ENCODE data around the gene DDAH1. TPM values are rescaled to one million over a fixed set of nuclear protein-coding genes. Genes with fewer than 3 reads are reported as not detected.

DDAH1 gene
- polyA plus RNA-seq, 1 donor from 2014 or later, result 42.7 TPM

DNA sequence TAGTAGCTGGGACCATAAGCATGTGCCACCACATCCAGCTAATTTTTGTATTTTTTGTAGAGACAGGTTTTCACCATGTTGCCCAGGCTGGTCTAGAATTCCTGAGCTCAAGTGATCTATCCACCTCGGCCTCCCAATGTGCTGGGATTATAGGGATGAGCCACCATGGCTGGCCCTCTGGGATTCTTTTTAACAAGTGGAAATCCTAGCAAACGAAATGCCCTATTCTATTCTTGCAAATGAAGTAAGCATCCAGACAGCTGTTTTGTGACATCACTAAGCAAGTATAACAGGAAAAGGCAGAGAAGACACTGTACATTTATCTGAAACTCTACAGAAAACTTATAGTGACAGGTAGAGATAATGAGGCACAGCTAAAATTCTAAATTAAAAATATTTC lies 86.4 kb downstream of the DDAH1 start:
- peaks cover 29% of the 10 kb centered on the region for H3K79me2 ChIP-seq (replicated peaks; ENCODE audit: insufficient read depth, low read length)
- no peaks in the 10 kb centered on the region for H3K36me3 ChIP-seq (ENCODE audit: insufficient read depth, low read length)

DNA sequence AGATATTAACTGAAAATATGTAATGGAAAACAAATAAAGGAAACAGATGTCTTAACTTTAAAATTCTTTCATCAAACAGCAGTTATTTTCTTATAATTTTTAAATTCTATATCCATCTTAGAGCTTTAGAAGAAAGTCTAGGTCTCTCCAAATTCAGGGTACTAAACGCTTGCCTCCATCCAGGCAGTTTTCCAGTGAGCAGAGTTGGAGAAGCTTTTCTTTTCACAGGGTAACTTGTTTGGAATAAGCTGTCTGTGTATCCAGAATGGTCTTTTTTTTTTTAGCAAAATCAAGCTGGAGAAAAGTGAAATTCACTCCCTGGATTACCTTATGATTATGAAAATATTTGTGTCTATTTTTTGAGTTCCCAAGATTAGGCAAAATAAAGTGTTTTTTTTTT lies 88.6 kb downstream of the DDAH1 start:
- no peak overlapping the region for H3K4me3 ChIP-seq (ENCODE audit: low read length)
- peaks cover 34% of the 10 kb centered on the region for H3K79me2 ChIP-seq (replicated peaks; ENCODE audit: insufficient read depth, low read length)
- H3K4me2 ChIP-seq (ENCODE audit: low read length), result no peak overlapping the region
- TF ChIP-seq MXI1 (conservative IDR thresholded peaks at IDR 0.05; ENCODE audit: poor library complexity, severe bottlenecking) (no peak), EZH2 (IDR thresholded peaks at IDR 0.05; ENCODE audit: borderline replicate concordance, insufficient read depth, low read length, poor library complexity, severe bottlenecking) (no peak), POLR2AphosphoS5 (IDR thresholded peaks at IDR 0.05) (no peak), EP300 (conservative IDR thresholded peaks at IDR 0.05; ENCODE audit: poor library complexity, severe bottlenecking) (no peak), SMC3 (conservative IDR thresholded peaks at IDR 0.05; ENCODE audit: poor library complexity) (no peak), RAD21 (conservative IDR thresholded peaks at IDR 0.05) (no peak), TAF1 (IDR thresholded peaks at IDR 0.05; ENCODE audit: low read depth) (no peak)
- TF ChIP-seq, protein P1, sequence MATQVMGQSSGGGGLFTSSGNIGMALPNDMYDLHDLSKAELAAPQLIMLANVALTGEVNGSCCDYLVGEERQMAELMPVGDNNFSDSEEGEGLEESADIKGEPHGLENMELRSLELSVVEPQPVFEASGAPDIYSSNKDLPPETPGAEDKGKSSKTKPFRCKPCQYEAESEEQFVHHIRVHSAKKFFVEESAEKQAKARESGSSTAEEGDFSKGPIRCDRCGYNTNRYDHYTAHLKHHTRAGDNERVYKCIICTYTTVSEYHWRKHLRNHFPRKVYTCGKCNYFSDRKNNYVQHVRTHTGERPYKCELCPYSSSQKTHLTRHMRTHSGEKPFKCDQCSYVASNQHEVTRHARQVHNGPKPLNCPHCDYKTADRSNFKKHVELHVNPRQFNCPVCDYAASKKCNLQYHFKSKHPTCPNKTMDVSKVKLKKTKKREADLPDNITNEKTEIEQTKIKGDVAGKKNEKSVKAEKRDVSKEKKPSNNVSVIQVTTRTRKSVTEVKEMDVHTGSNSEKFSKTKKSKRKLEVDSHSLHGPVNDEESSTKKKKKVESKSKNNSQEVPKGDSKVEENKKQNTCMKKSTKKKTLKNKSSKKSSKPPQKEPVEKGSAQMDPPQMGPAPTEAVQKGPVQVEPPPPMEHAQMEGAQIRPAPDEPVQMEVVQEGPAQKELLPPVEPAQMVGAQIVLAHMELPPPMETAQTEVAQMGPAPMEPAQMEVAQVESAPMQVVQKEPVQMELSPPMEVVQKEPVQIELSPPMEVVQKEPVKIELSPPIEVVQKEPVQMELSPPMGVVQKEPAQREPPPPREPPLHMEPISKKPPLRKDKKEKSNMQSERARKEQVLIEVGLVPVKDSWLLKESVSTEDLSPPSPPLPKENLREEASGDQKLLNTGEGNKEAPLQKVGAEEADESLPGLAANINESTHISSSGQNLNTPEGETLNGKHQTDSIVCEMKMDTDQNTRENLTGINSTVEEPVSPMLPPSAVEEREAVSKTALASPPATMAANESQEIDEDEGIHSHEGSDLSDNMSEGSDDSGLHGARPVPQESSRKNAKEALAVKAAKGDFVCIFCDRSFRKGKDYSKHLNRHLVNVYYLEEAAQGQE (IDR thresholded peaks at IDR 0.05; ENCODE audit: borderline replicate concordance), result no peak
- TF ChIP-seq, protein P2, sequence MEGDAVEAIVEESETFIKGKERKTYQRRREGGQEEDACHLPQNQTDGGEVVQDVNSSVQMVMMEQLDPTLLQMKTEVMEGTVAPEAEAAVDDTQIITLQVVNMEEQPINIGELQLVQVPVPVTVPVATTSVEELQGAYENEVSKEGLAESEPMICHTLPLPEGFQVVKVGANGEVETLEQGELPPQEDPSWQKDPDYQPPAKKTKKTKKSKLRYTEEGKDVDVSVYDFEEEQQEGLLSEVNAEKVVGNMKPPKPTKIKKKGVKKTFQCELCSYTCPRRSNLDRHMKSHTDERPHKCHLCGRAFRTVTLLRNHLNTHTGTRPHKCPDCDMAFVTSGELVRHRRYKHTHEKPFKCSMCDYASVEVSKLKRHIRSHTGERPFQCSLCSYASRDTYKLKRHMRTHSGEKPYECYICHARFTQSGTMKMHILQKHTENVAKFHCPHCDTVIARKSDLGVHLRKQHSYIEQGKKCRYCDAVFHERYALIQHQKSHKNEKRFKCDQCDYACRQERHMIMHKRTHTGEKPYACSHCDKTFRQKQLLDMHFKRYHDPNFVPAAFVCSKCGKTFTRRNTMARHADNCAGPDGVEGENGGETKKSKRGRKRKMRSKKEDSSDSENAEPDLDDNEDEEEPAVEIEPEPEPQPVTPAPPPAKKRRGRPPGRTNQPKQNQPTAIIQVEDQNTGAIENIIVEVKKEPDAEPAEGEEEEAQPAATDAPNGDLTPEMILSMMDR (IDR thresholded peaks at IDR 0.05; ENCODE audit: poor library complexity, severe bottlenecking), result no peak
- H3K27ac ChIP-seq (ENCODE audit: low read length), result no peak overlapping the region
- no peaks in the 10 kb centered on the region for H3K9me3 ChIP-seq (ENCODE audit: low read length)
- no peaks in the 10 kb centered on the region for H3K9me2 ChIP-seq (ENCODE audit: insufficient read depth, low read length)
- no peaks in the 10 kb centered on the region for H4K20me1 ChIP-seq (ENCODE audit: insufficient read depth)
- no peak overlapping the region for H3K9ac ChIP-seq (ENCODE audit: low read length)
- no peaks in the 10 kb centered on the region for H3K36me3 ChIP-seq (ENCODE audit: insufficient read depth, low read length)
- no peaks in the 10 kb centered on the region for H3K27me3 ChIP-seq (ENCODE audit: insufficient read depth, low read depth, low read length)
- H3F3A ChIP-seq (ENCODE audit: insufficient read depth, low read length, poor library complexity, severe bottlenecking), result no peaks in the 10 kb centered on the region
- no peak overlapping the region for H2AFZ ChIP-seq (ENCODE audit: low read depth, low read length)

More for the DNA sequence above, 86.4 kb downstream of the DDAH1 start:
- H3F3A ChIP-seq (ENCODE audit: insufficient read depth, low read length, poor library complexity, severe bottlenecking), result no peaks in the 10 kb centered on the region
- TF ChIP-seq, protein P1 (IDR thresholded peaks at IDR 0.05; ENCODE audit: borderline replicate concordance), result no peak
- TF ChIP-seq RAD21 (conservative IDR thresholded peaks at IDR 0.05) (no peak), POLR2AphosphoS5 (IDR thresholded peaks at IDR 0.05) (no peak), MXI1 (conservative IDR thresholded peaks at IDR 0.05; ENCODE audit: poor library complexity, severe bottlenecking) (no peak), TAF1 (IDR thresholded peaks at IDR 0.05; ENCODE audit: low read depth) (no peak), EZH2 (IDR thresholded peaks at IDR 0.05; ENCODE audit: borderline replicate concordance, insufficient read depth, low read length, poor library complexity, severe bottlenecking) (no peak), SMC3 (conservative IDR thresholded peaks at IDR 0.05; ENCODE audit: poor library complexity) (no peak), EP300 (conservative IDR thresholded peaks at IDR 0.05; ENCODE audit: poor library complexity, severe bottlenecking) (no peak)
- TF ChIP-seq, protein P2 (IDR thresholded peaks at IDR 0.05; ENCODE audit: poor library complexity, severe bottlenecking), result no peak
- H3K4me3 ChIP-seq (ENCODE audit: low read length), result no peak overlapping the region
- no peak overlapping the region for H3K9ac ChIP-seq (ENCODE audit: low read length)
- no peak overlapping the region for H3K4me2 ChIP-seq (ENCODE audit: low read length)
- H3K27me3 ChIP-seq (ENCODE audit: insufficient read depth, low read depth, low read length), result no peaks in the 10 kb centered on the region
- no peak overlapping the region for H2AFZ ChIP-seq (ENCODE audit: low read depth, low read length)
- H3K27ac ChIP-seq (ENCODE audit: low read length), result no peak overlapping the region
- H3K9me3 ChIP-seq (ENCODE audit: low read length), result peaks cover 4% of the 10 kb centered on the region
- H3K9me2 ChIP-seq (ENCODE audit: insufficient read depth, low read length), result no peaks in the 10 kb centered on the region
- H4K20me1 ChIP-seq (ENCODE audit: insufficient read depth), result no peaks in the 10 kb centered on the region

Measured in neural cell (in vitro differentiated cells).